Measurements from ENCODE around the gene ACTR3. TPM values are rescaled to one million over a fixed set of nuclear protein-coding genes. Genes with fewer than 3 reads are reported as not detected.

ACTR3 gene
- total and polyA plus RNA-seq, 8 donors = 41.6 to 189 (median 97.5) TPM

GRCh38 chr2:113887009-113887792 is 2.7 kb upstream of the ACTR3 start:
- no peaks in the 10 kb centered on the region for H3K27me3 ChIP-seq
- DNase-seq = no peak
- H3K36me3 ChIP-seq = no peaks in the 10 kb centered on the region
- peak overlapping the region in 3 of 5 donors; percentile 36 to 97 (median 57) for H3K27ac ChIP-seq
- no peak for TF ChIP-seq EP300 (IDR thresholded peaks at IDR 0.05)
- no peak for TF ChIP-seq POLR2A (IDR thresholded peaks at IDR 0.05)
- no peak for TF ChIP-seq CTCF (IDR thresholded peaks at IDR 0.05)
- no peak for TF ChIP-seq POLR2AphosphoS5 (IDR thresholded peaks at IDR 0.05)
- intact Hi-C loops (cut with DNase I; ENCODE audit: low total_unique reads) = no loop called here
- H3K9me3 ChIP-seq = no peaks in the 10 kb centered on the region
- no peak overlapping the region for H3K4me3 ChIP-seq
- H3K4me1 ChIP-seq = peaks cover 22 to 53% (median 36%) of the 10 kb centered on the region in 4 donors
- 76 to 85% (median 81%) methylated on average over 7 of the region's 7 CpGs for WGBS, 5 donors

DNA sequence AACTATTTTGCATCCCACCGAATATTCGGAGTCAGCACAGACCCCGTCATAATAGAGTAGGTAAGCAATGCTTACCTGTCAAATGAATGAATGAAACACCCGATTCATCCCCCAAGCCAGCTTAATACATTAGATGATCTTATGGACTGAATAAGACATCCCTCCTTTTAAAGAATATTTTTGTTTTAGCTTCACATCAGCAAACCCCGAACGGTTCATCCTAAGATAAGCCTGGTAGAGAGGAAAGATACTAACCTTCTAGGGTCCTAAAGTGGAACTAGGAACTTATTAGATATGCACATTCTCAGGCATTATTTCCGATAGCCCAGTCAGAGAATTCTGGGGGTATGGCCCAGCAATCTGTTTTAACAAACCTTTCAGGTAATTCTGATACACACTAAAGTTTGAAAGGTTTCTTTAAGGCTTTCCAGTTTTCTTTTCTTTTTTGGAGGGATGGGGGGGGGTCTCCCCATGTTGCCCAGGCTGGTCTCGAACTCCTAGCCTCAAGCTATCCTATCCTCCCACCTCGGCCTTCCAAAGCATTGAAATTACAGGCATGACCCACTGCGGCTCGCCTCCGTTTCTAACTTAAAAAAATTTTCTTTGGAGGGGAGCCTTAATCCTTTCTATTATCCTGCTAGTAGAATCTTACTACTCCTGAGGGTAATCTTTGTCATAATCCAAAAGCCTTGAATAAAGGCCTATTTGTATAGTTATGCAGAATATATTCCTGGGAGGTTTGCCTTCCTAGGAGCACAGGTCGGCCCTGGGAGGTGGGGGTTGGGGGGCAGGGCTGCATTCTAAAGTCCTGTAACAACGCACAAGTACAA is 1.0 kb upstream of the ACTR3 start:
- DNase-seq = peak in 1 of 2 donors; percentile 38
- WGBS, 5 donors = 33 to 36% (median 33%) methylated on average over 14 of the region's 14 CpGs
- Histone ChIP-seq H3K27ac (peak overlapping the region; percentile 94 to 99 (median 99)), H3K27me3 (no peaks in the 10 kb centered on the region), H3K4me1 (peaks cover 35 to 70% (median 50%) of the 10 kb centered on the region in 4 donors), H3K9me3 (no peaks in the 10 kb centered on the region), H3K36me3 (no peaks in the 10 kb centered on the region), H3K4me3 (peak overlapping the region; percentile 80 to 97 (median 86))
- TF ChIP-seq POLR2AphosphoS5 (IDR thresholded peaks at IDR 0.05) = no peak
- no peak for TF ChIP-seq EP300 (IDR thresholded peaks at IDR 0.05)
- no peak for TF ChIP-seq POLR2A (IDR thresholded peaks at IDR 0.05)
- TF ChIP-seq CTCF (IDR thresholded peaks at IDR 0.05) = no peak
- intact Hi-C loops (cut with DNase I; ENCODE audit: low total_unique reads) = no loop called here

DNA sequence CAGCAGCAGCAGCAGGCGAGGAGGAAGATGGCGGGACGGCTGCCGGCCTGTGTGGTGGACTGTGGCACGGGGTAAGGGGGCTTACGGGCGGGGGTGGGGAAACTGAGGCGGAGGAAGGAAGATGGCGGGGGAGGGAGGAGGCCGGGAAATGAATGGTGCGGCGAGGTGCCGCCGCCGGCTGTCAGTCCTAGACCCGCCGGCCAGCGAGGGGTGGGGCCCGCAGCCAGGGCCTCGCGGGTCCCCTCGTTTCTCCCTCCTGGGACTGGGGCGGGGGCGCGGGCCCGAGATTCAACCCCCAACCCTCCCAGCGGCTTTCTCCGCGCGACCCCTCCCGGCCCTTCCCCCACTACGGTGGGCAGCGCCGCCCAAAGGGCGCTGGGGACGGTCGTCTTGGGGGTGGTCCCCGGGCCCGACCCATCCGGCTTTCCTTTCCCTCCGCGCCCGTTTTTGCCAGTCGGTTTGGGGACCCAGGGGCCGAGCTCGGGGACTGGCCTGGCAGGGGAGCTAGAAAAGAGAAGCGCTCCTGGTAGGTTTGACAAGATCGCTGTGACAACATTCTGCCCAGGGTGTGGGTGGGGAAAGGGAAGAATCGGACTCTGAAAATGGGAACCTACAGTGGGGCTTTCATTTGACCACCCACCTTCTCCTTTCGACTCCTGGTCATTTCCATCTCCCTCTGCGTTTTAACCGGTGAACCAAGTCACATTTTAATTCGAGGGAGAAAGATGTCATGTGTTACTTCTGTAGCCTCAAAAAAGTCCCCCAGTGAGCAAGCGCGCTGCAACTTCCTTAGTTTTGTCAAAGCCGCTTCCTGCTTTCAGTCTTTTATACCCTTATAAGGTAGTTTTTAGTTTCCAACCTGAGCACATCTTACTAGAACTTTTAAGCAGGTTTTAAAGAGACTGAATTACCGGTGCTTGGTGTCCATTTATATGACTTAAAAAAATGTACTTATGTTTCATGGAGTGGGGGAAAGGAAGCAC is 655 bp downstream of the ACTR3 start:
- no peaks in the 10 kb centered on the region for H3K9me3 ChIP-seq
- intact Hi-C loops (cut with DNase I; ENCODE audit: low total_unique reads) = no loop called here
- peaks cover 48 to 79% (median 67%) of the 10 kb centered on the region in 4 donors for H3K4me1 ChIP-seq
- peak overlapping the region; percentile 80 to 97 (median 86) for H3K4me3 ChIP-seq
- TF ChIP-seq POLR2AphosphoS5 (IDR thresholded peaks at IDR 0.05) (peak; percentile 64 to 71 (median 67)), CTCF (IDR thresholded peaks at IDR 0.05) (no peak)
- DNase-seq = peak; percentile 59 to 85
- WGBS, 5 donors = 0 to 1% (median 0%) methylated on average over 31 to 57 of the region's 57 CpGs
- H3K27ac ChIP-seq = peak overlapping the region; percentile 94 to 99 (median 99)
- no peaks in the 10 kb centered on the region for H3K27me3 ChIP-seq
- H3K36me3 ChIP-seq = peaks cover 0 to 4% (median 0%) of the 10 kb centered on the region in 4 donors
